ENCODE data around the gene TMEM19. TPM values are rescaled to one million over a fixed set of nuclear protein-coding genes. Genes with fewer than 3 reads are reported as not detected.

The TMEM19 gene
- total and polyA plus RNA-seq, 2 of the 8 experiments (the other 6 are each of a cell fraction or from before 2014, with no cell fraction given): 12.6 to 19.1 TPM

DNA sequence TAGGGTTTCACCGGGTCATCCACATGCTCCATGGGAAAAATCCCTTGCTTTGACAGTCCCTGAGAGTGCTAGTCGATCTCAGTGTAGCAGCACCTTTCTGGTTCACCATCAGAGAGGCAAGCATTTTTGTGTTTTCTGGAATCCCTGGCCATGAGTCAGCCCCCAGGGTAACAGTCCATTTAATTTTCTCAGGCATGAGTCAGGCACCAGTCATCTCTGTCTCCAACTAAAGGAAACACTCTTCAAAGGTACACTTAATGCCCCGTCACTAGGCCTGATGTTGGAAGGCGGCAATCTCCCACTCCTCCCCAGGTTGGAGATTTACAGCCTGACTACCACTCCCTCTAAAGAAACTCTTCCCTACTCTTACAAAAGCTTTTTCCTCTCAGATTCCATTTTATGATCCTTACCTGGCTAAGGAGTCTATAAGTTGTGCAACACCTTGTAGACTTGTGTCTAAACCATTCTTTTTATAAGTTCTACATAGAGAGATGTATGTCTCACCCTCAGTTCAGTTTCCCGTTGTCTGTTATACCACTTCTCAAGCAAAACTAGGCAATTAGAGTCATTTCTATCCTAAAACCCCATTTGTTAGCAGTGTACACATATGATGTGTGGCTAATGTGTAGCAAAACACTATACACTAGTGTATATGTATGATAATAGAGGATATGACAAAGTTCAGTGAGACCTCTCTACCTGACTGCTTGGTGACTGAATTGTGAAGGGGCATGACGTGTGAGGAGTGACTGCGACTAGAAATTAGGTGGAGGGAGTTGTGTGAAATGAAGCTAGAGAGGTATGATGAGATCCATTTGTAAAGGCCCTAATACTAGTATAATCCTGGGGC, 24.6 kb downstream of the TMEM19 start (continued):
- TF ChIP-seq, protein P1, sequence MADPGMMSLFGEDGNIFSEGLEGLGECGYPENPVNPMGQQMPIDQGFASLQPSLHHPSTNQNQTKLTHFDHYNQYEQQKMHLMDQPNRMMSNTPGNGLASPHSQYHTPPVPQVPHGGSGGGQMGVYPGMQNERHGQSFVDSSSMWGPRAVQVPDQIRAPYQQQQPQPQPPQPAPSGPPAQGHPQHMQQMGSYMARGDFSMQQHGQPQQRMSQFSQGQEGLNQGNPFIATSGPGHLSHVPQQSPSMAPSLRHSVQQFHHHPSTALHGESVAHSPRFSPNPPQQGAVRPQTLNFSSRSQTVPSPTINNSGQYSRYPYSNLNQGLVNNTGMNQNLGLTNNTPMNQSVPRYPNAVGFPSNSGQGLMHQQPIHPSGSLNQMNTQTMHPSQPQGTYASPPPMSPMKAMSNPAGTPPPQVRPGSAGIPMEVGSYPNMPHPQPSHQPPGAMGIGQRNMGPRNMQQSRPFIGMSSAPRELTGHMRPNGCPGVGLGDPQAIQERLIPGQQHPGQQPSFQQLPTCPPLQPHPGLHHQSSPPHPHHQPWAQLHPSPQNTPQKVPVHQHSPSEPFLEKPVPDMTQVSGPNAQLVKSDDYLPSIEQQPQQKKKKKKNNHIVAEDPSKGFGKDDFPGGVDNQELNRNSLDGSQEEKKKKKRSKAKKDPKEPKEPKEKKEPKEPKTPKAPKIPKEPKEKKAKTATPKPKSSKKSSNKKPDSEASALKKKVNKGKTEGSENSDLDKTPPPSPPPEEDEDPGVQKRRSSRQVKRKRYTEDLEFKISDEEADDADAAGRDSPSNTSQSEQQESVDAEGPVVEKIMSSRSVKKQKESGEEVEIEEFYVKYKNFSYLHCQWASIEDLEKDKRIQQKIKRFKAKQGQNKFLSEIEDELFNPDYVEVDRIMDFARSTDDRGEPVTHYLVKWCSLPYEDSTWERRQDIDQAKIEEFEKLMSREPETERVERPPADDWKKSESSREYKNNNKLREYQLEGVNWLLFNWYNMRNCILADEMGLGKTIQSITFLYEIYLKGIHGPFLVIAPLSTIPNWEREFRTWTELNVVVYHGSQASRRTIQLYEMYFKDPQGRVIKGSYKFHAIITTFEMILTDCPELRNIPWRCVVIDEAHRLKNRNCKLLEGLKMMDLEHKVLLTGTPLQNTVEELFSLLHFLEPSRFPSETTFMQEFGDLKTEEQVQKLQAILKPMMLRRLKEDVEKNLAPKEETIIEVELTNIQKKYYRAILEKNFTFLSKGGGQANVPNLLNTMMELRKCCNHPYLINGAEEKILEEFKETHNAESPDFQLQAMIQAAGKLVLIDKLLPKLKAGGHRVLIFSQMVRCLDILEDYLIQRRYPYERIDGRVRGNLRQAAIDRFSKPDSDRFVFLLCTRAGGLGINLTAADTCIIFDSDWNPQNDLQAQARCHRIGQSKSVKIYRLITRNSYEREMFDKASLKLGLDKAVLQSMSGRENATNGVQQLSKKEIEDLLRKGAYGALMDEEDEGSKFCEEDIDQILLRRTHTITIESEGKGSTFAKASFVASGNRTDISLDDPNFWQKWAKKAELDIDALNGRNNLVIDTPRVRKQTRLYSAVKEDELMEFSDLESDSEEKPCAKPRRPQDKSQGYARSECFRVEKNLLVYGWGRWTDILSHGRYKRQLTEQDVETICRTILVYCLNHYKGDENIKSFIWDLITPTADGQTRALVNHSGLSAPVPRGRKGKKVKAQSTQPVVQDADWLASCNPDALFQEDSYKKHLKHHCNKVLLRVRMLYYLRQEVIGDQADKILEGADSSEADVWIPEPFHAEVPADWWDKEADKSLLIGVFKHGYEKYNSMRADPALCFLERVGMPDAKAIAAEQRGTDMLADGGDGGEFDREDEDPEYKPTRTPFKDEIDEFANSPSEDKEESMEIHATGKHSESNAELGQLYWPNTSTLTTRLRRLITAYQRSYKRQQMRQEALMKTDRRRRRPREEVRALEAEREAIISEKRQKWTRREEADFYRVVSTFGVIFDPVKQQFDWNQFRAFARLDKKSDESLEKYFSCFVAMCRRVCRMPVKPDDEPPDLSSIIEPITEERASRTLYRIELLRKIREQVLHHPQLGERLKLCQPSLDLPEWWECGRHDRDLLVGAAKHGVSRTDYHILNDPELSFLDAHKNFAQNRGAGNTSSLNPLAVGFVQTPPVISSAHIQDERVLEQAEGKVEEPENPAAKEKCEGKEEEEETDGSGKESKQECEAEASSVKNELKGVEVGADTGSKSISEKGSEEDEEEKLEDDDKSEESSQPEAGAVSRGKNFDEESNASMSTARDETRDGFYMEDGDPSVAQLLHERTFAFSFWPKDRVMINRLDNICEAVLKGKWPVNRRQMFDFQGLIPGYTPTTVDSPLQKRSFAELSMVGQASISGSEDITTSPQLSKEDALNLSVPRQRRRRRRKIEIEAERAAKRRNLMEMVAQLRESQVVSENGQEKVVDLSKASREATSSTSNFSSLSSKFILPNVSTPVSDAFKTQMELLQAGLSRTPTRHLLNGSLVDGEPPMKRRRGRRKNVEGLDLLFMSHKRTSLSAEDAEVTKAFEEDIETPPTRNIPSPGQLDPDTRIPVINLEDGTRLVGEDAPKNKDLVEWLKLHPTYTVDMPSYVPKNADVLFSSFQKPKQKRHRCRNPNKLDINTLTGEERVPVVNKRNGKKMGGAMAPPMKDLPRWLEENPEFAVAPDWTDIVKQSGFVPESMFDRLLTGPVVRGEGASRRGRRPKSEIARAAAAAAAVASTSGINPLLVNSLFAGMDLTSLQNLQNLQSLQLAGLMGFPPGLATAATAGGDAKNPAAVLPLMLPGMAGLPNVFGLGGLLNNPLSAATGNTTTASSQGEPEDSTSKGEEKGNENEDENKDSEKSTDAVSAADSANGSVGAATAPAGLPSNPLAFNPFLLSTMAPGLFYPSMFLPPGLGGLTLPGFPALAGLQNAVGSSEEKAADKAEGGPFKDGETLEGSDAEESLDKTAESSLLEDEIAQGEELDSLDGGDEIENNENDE (IDR thresholded peaks at IDR 0.05; ENCODE audit: insufficient replicate concordance, low read length): no peak
- no peak for TF ChIP-seq POLR2AphosphoS5 (IDR thresholded peaks at IDR 0.05; ENCODE audit: low read depth, low read length)
- no peak for TF ChIP-seq CBX5 (IDR thresholded peaks at IDR 0.05; ENCODE audit: low read depth, low read length)
- no peak for TF ChIP-seq EP300 (IDR thresholded peaks at IDR 0.05; ENCODE audit: borderline replicate concordance in 1 of 2, low read depth in 2 of 2, low read length in 2 of 2)
- no peak for TF ChIP-seq PHF8 (conservative IDR thresholded peaks at IDR 0.05; ENCODE audit: low read depth, low read length)
- no peak for TF ChIP-seq SP1 (IDR thresholded peaks at IDR 0.05; ENCODE audit: low read depth, low read length)
- no peak for TF ChIP-seq HDAC6 (IDR thresholded peaks at IDR 0.05; ENCODE audit: low read depth, low read length)
- TF ChIP-seq RBBP5 (IDR thresholded peaks at IDR 0.05; ENCODE audit: borderline replicate concordance, low read depth, low read length): no peak
- TF ChIP-seq SRF (IDR thresholded peaks at IDR 0.05; ENCODE audit: low read depth, low read length): no peak
- TF ChIP-seq KDM5A (IDR thresholded peaks at IDR 0.05; ENCODE audit: low read length): no peak

Measured in H1 (cell line).